WTC11 (cell line): ENCODE measurements around the gene PTPRN2. TPM values are rescaled to one million over a fixed set of nuclear protein-coding genes. Genes with fewer than 3 reads are reported as not detected.

Source experiments
- ATAC-seq: fragments of 200-7000 bp; cut with Tn5 transposase; 2 replicates; pipeline ENCODE4 v1.10.0; 2021; ENCODE audit warnings: mild to moderate bottlenecking, moderate library complexity
- CTCF ChIA-PET: fragments of 300-600 bp; sonication (Branson Sonifier 250); formaldehyde crosslinking; loops from one replicate; lab custom pipeline; 2021; ENCODE audit warnings: antibody characterized with exemption; lab: Charles Lee
- POLR2A ChIA-PET: fragments of 350-600 bp; sonication (Branson Sonifier 250); formaldehyde crosslinking; loops from one replicate; lab custom pipeline; 2021; ENCODE audit warnings: antibody characterized with exemption; lab: Charles Lee
- DNase-seq: peaks from one replicate; pipeline ENCODE4 v3.0.0; 2021; ENCODE audit warnings: low spot score
- H3K27ac Mint-ChIP-seq: 2 replicates; pipeline ENCODE4 v1.8.0; 2021; ENCODE audit warnings: mixed read lengths
- H3K27me3 Mint-ChIP-seq: 2 replicates; pipeline ENCODE4 v1.8.0; 2021; ENCODE audit warnings: low read depth, mild to moderate bottlenecking, moderate library complexity, mixed read lengths
- H3K36me3 Mint-ChIP-seq: 2 replicates; pipeline ENCODE4 v1.8.0; 2021; ENCODE audit warnings: mixed read lengths
- H3K4me1 Mint-ChIP-seq: 2 replicates; pipeline ENCODE4 v1.8.0; 2022; ENCODE audit warnings: mixed read lengths
- H3K4me3 Mint-ChIP-seq: 2 replicates; pipeline ENCODE4 v1.8.0; 2021; ENCODE audit warnings: mild to moderate bottlenecking, moderate library complexity, mixed read lengths
- H3K9me3 Mint-ChIP-seq: 2 replicates; pipeline ENCODE4 v1.8.0; 2021; ENCODE audit warnings: mixed read lengths
- E2F5 ChIP-seq: sonication (generic); formaldehyde crosslinking; IDR thresholded peaks from 2 replicates; pipeline ENCODE4 v1.8.1; 2022; ENCODE audit warnings: mild to moderate bottlenecking, moderate library complexity, missing genetic modification reagents
- FOXJ3 ChIP-seq: sonication (generic); formaldehyde crosslinking; IDR thresholded peaks from 2 replicates; pipeline ENCODE4 v1.9.0; 2021; ENCODE audit warnings: missing genetic modification reagents, mild to moderate bottlenecking, borderline replicate concordance
- GABPB1 ChIP-seq: sonication (generic); formaldehyde crosslinking; IDR thresholded peaks from 2 replicates; pipeline ENCODE4 v1.8.1; 2023; ENCODE audit warnings: mild to moderate bottlenecking, missing genetic modification reagents
- NR2C2 ChIP-seq: sonication (generic); formaldehyde crosslinking; IDR thresholded peaks from 2 replicates; pipeline ENCODE4 v1.8.0; 2022; ENCODE audit warnings: mild to moderate bottlenecking, missing genetic modification reagents
- PRDM15 ChIP-seq: sonication (generic); formaldehyde crosslinking; IDR thresholded peaks from 2 replicates; pipeline ENCODE4 v1.8.0; 2022; ENCODE audit warnings: missing genetic modification reagents
- PRRX2 ChIP-seq: fragments of 250-450 bp; sonication (Bioruptor Pico); IDR thresholded peaks from 2 replicates; pipeline ENCODE4 v1.8.0; 2021; ENCODE audit warnings: mild to moderate bottlenecking
- SMAD3 ChIP-seq: sonication (generic); formaldehyde crosslinking; IDR thresholded peaks from 2 replicates; pipeline ENCODE4 v1.8.0; 2022; ENCODE audit warnings: missing genetic modification reagents, mild to moderate bottlenecking, borderline replicate concordance
- SP1 ChIP-seq: sonication (generic); formaldehyde crosslinking; conservative IDR thresholded peaks from 2 replicates; pipeline ENCODE4 v1.8.1; 2022; ENCODE audit warnings: missing genetic modification reagents
- TCF7 ChIP-seq: sonication (generic); formaldehyde crosslinking; IDR thresholded peaks from 2 replicates; pipeline ENCODE4 v1.8.0; 2022; ENCODE audit warnings: mild to moderate bottlenecking, low read depth, missing genetic modification reagents, moderate library complexity
- USF1 ChIP-seq: sonication (generic); formaldehyde crosslinking; IDR thresholded peaks from 2 replicates; pipeline ENCODE4 v1.8.0; 2022; ENCODE audit warnings: mild to moderate bottlenecking, missing genetic modification reagents
- ZBTB43 ChIP-seq: sonication (generic); formaldehyde crosslinking; IDR thresholded peaks from 2 replicates; pipeline ENCODE4 v1.8.1; 2023; ENCODE audit warnings: mild to moderate bottlenecking, missing genetic modification reagents
- ZNF121 ChIP-seq: sonication (generic); formaldehyde crosslinking; IDR thresholded peaks from 2 replicates; pipeline ENCODE4 v1.8.0; 2023; ENCODE audit warnings: missing genetic modification reagents
- ZNF263 ChIP-seq: sonication (generic); formaldehyde crosslinking; IDR thresholded peaks from 2 replicates; pipeline ENCODE4 v1.8.1; 2022; ENCODE audit warnings: low read depth, mild to moderate bottlenecking, moderate library complexity, missing genetic modification reagents
- ZNF416 ChIP-seq: fragments of 250-450 bp; sonication (Bioruptor Pico); IDR thresholded peaks from 2 replicates; pipeline ENCODE4 v1.9.0; 2021; ENCODE audit warnings: mild to moderate bottlenecking, inconsistent platforms
- total RNA-seq: library from RNA; stranded (reverse); gene quantifications from 3 replicates; pipeline ENCODE4 v1.2.3, GENCODE V29; 2021
- TF ChIP-seq, protein P1 (sequence below): fragments of 250-450 bp; sonication (Bioruptor Pico); conservative IDR thresholded peaks from 2 replicates; pipeline ENCODE4 v1.9.0; 2021; ENCODE audit warnings: mild to moderate bottlenecking
- TF ChIP-seq, protein P2 (sequence below): sonication (generic); formaldehyde crosslinking; conservative IDR thresholded peaks from 2 replicates; pipeline ENCODE4 v1.8.1; 2023; ENCODE audit warnings: mild to moderate bottlenecking, low read depth, missing genetic modification reagents, moderate library complexity
- TF ChIP-seq, protein P3 (sequence below): fragments of 250-450 bp; sonication (Bioruptor Pico); IDR thresholded peaks from 2 replicates; pipeline ENCODE4 v1.8.0; 2021; ENCODE audit warnings: mild to moderate bottlenecking

The PTPRN2 gene
- total RNA-seq, 1 experiment from 2014 or later = 4.7 TPM

GRCh38 chr7:157518514-157519175 is 1069.0 kb downstream of the PTPRN2 start (continued):
- TF ChIP-seq PRDM15 (CRISPR knock-in tag) (no peak), ZNF121 (CRISPR knock-in tag) (no peak), SP1 (CRISPR knock-in tag) (no peak), USF1 (CRISPR knock-in tag) (no peak)
- TF ChIP-seq, protein P1, sequence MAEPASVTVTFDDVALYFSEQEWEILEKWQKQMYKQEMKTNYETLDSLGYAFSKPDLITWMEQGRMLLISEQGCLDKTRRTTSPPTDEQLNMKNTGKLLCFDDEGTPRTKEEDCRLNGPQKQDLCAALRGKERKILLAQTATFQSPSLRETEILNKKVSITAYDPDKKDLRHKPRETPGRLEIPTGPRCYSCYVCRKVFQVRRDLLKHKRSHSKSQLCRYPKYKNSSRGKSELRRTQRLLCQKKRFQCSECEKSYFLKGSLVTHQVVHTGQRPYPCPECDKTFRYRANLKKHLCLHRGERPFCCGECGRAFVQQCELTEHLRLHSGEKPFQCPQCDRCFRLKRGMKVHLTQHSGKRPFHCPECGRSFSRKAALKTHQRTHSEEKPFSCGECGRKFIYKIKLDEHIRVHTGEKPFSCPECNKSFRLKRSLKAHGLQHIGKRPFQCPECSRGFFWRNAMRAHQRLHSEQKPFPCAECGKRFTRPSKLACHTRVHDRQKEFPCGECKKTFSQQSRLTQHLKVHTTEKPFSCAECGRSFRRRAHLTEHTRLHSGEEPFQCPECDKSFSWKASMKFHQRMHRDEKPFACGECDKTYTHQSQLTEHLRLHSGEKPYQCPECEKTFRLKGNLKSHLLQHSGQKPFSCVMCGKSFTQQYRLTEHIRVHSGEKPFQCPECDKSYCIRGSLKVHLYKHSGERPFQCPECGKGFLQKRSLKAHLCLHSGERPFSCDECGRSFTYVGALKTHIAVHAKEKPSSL = no peak
- TF ChIP-seq, protein P2, sequence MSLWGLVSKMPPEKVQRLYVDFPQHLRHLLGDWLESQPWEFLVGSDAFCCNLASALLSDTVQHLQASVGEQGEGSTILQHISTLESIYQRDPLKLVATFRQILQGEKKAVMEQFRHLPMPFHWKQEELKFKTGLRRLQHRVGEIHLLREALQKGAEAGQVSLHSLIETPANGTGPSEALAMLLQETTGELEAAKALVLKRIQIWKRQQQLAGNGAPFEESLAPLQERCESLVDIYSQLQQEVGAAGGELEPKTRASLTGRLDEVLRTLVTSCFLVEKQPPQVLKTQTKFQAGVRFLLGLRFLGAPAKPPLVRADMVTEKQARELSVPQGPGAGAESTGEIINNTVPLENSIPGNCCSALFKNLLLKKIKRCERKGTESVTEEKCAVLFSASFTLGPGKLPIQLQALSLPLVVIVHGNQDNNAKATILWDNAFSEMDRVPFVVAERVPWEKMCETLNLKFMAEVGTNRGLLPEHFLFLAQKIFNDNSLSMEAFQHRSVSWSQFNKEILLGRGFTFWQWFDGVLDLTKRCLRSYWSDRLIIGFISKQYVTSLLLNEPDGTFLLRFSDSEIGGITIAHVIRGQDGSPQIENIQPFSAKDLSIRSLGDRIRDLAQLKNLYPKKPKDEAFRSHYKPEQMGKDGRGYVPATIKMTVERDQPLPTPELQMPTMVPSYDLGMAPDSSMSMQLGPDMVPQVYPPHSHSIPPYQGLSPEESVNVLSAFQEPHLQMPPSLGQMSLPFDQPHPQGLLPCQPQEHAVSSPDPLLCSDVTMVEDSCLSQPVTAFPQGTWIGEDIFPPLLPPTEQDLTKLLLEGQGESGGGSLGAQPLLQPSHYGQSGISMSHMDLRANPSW = no peak

DNA sequence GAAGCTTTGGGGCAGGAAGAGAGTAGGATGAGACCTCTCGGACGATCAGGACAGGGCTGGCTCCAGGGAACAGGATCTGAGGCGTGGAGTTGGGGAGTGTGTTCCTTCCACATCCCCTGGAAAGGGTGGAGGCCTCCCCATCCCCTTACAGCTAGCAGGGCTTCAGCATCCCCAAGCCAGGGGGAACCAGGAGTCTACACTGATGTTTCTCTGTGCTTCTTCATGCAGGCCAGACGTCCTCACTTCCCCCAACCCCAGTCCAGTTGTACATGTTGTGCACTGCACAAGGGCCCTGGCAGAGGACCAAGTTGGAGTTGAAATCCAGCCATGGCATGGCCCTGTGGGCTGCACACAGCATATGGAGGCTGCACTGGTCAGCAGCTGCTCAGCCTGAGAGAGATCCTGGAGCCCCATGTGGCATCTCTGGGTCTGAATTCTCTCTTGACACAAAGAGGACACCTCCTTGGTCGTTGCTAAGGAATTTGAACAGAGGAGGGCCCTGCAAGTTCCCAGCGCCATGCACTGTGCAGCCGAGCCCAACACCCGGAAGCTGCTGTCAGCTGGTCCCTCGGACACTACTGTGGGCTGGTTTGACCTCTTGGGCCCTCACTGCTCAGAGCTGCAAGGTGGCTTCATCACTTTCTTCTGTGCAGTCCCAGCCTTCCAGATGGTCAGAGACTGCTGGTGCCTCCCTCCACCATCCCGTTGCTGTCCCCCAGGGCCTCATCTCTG is 1069.7 kb downstream of the PTPRN2 start:
- no peak for DNase-seq
- CTCF ChIA-PET = interaction anchor here (0.8 kb wide), 1 partner anchor 24 kb away, joined by 3 read pairs; no protein-coding TSS in a partner anchor
- Mint-ChIP-seq H3K27me3 (peaks cover 16% of the 10 kb centered on the region), H3K36me3 (0 out of 2 replicates have a peak, but pooled peaks cover 2% of the 10 kb centered on the region), H3K4me3 (no peak overlapping the region), H3K9me3 (peaks cover 10% of the 10 kb centered on the region), H3K4me1 (peaks cover 4% of the 10 kb centered on the region; the same call in 1 of the 2 replicates), H3K27ac (no peak overlapping the region)
- ATAC-seq = no peak
- POLR2A ChIA-PET = no interaction called here
- TF ChIP-seq USF1 (CRISPR knock-in tag) = no peak
- no peak for TF ChIP-seq SMAD3 (CRISPR knock-in tag)
- TF ChIP-seq PRRX2 (CRISPR knock-in tag) = no peak
- TF ChIP-seq ZBTB43 (CRISPR knock-in tag) = no peak
- no peak for TF ChIP-seq FOXJ3 (CRISPR knock-in tag)
- no peak for TF ChIP-seq NR2C2
- no peak for TF ChIP-seq E2F5
- TF ChIP-seq, protein P1 = no peak
- TF ChIP-seq GABPB1 = no peak
- no peak for TF ChIP-seq TCF7 (CRISPR knock-in tag)
- no peak for TF ChIP-seq ZNF263 (CRISPR knock-in tag)
- TF ChIP-seq, protein P3, sequence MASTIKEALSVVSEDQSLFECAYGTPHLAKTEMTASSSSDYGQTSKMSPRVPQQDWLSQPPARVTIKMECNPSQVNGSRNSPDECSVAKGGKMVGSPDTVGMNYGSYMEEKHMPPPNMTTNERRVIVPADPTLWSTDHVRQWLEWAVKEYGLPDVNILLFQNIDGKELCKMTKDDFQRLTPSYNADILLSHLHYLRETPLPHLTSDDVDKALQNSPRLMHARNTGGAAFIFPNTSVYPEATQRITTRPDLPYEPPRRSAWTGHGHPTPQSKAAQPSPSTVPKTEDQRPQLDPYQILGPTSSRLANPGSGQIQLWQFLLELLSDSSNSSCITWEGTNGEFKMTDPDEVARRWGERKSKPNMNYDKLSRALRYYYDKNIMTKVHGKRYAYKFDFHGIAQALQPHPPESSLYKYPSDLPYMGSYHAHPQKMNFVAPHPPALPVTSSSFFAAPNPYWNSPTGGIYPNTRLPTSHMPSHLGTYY = no peak
- TF ChIP-seq ZNF416 (CRISPR knock-in tag) = no peak
